Endothelial cell of umbilical vein (primary cell): ENCODE results near the gene DPP6. TPM values are rescaled to one million over a fixed set of nuclear protein-coding genes. Genes with fewer than 3 reads are reported as not detected.

Experiments
- BruUV-seq: library from RNA; stranded (reverse); fragments of 400-500 nt; replicated peaks from 2 replicates; lab custom pipeline; 2021; lab: Mats Ljungman, UMichigan
- CTCF ChIA-PET: fragments of 300-600, 350-600 bp; sonication (Branson Sonifier 250); formaldehyde crosslinking; loops from one replicate; lab custom pipeline; 2021; ENCODE audit warnings: antibody characterized with exemption, inconsistent platforms; lab: Charles Lee
- POLR2A ChIA-PET: fragments of 300-600, 350-600 bp; sonication (Branson Sonifier 250); formaldehyde crosslinking; loops from one replicate; lab custom pipeline; 2021; ENCODE audit warnings: antibody characterized with exemption, inconsistent platforms; lab: Charles Lee
- DNase-seq: peaks from one replicate; pipeline ENCODE4 v3.0.0-alpha.2; 2011; ENCODE audit warnings: low read depth, low spot score
- FAIRE-seq: peaks from 2 replicates; lab custom pipeline; 2011; peaks lifted over from hg19 to GRCh38; lab: Jason Lieb, UNC
- H2AFZ ChIP-seq: 2 replicates; pipeline ENCODE4 v1.6.0; 2012; ENCODE audit warnings: low read depth, low read length, control low read depth, inconsistent platforms
- H3K27ac ChIP-seq: 2 replicates; pipeline ENCODE4 v1.5.1; 2011; ENCODE audit warnings: low read depth, mild to moderate bottlenecking, control low read depth, low read length, moderate library complexity; ENCODE audit not compliant: insufficient read depth
- H3K27me3 ChIP-seq, 2 experiments: 2 replicates each; pipeline versions ENCODE4 v1.6.0 to v1.6.1; 2011; ENCODE audit warnings: low read length in 2 of 2, mixed read lengths in 1 of 2; ENCODE audit not compliant: control insufficient read depth in 2 of 2, insufficient read depth in 2 of 2
- H3K36me3 ChIP-seq, 2 experiments: 2 replicates in 1 of 2; 3 replicates in 1 of 2; pipeline ENCODE4 v1.5.1; 2011; ENCODE audit warnings: low read length in 2 of 2, mild to moderate bottlenecking in 1 of 2, moderate library complexity in 1 of 2; ENCODE audit not compliant: control insufficient read depth in 2 of 2, insufficient read depth in 2 of 2; ENCODE audit errors: extremely low read depth in 1 of 2
- H3K4me1 ChIP-seq: 3 replicates; pipeline ENCODE4 v1.5.1; 2011; ENCODE audit warnings: mild to moderate bottlenecking, low read length; ENCODE audit not compliant: control insufficient read depth, insufficient read depth; ENCODE audit errors: extremely low read depth
- H3K4me2 ChIP-seq: 2 replicates; pipeline ENCODE4 v1.6.1; 2011; ENCODE audit warnings: low read length, control low read depth, mixed read lengths; ENCODE audit not compliant: insufficient read depth
- H3K4me3 ChIP-seq, 3 experiments: fragments of 200-600 bp in 1 of 3; sonication (generic), shearing (Covaris generic) in 1 of 3; replicated peaks in 1 of 3; 2 replicates each; pipeline ENCODE4 v1.5.1; 2011 to 2016; ENCODE audit warnings: control low read depth in 3 of 3, low read length in 3 of 3, mild to moderate bottlenecking in 2 of 3, inconsistent platforms in 1 of 3, low read depth in 1 of 3, moderate library complexity in 1 of 3; ENCODE audit not compliant: insufficient read depth in 1 of 3
- H3K79me2 ChIP-seq: 2 replicates; pipeline ENCODE4 v1.6.0; 2012; ENCODE audit warnings: low read length, inconsistent platforms; ENCODE audit not compliant: control insufficient read depth, insufficient read depth
- H3K9ac ChIP-seq: replicated peaks from 2 replicates; pipeline ENCODE3; 2011; ENCODE audit warnings: low read length, control low read depth; ENCODE audit not compliant: insufficient read depth; ENCODE audit errors: extremely low read depth
- H3K9me1 ChIP-seq: replicated peaks from 3 replicates; pipeline ENCODE4 v1.6.0; 2011; ENCODE audit warnings: mild to moderate bottlenecking, low read length; ENCODE audit not compliant: control insufficient read depth, insufficient read depth; ENCODE audit errors: extremely low read depth
- H3K9me3 ChIP-seq: replicated peaks from 2 replicates; pipeline ENCODE4 v1.5.1; 2012; ENCODE audit warnings: low read length, inconsistent platforms; ENCODE audit not compliant: control insufficient read depth, insufficient read depth
- H4K20me1 ChIP-seq: replicated peaks from 2 replicates; pipeline ENCODE3; 2011; ENCODE audit warnings: mild to moderate bottlenecking, low read length; ENCODE audit not compliant: control insufficient read depth, insufficient read depth; ENCODE audit errors: extremely low read depth
- CTCF ChIP-seq, 2 donors: IDR thresholded peaks; 1 replicate in 1 of 2; 2 replicates in 1 of 2; pipeline ENCODE4 v1.5.1; 2011; ENCODE audit warnings: low read length in 2 of 2, mild to moderate bottlenecking in 2 of 2, moderate library complexity in 2 of 2, control low read depth in 1 of 2, inconsistent platforms in 1 of 2, low read depth in 1 of 2; ENCODE audit not compliant: insufficient read depth in 1 of 2; ENCODE audit errors: extremely low read depth in 1 of 2
- EZH2 ChIP-seq: IDR thresholded peaks from 2 replicates; pipeline ENCODE4 v1.6.1; 2012; ENCODE audit warnings: borderline replicate concordance, low read depth, mild to moderate bottlenecking, moderate library complexity, low read length, inconsistent platforms; ENCODE audit not compliant: severe bottlenecking
- FOS ChIP-seq: IDR thresholded peaks from 2 replicates; pipeline ENCODE4 v1.6.1; 2011; ENCODE audit warnings: mild to moderate bottlenecking, low read length, moderate library complexity, borderline replicate concordance; ENCODE audit not compliant: insufficient read depth
- GATA2 ChIP-seq: IDR thresholded peaks from 2 replicates; pipeline ENCODE4 v1.7.0; 2011; ENCODE audit warnings: low read depth, mild to moderate bottlenecking, moderate library complexity, mixed read lengths, low read length; ENCODE audit not compliant: insufficient read length, insufficient read depth
- POLR2AphosphoS5 ChIP-seq: IDR thresholded peaks from 2 replicates; pipeline ENCODE4 v1.6.1; 2012; ENCODE audit warnings: low read depth, mild to moderate bottlenecking, control low read depth, low read length, moderate library complexity; ENCODE audit not compliant: insufficient read depth
- dilution Hi-C: fragments of 300-500 bp; cut with MboI; formaldehyde crosslinking; loops from one replicate; pipeline ENCODE4 v1.15.0; 2019; ENCODE audit warnings: low sequenced_read_pairs; ENCODE audit not compliant: extremely low pct_ligation_motif_present
- intact Hi-C: fragments of 100-400 bp; cut with micrococcal nuclease; formaldehyde crosslinking; loops from one replicate; pipeline ENCODE4 v1.10.0; 2022
- polyA plus RNA-seq, 4 experiments: library from polyadenylated mRNA; depleted of rRNA in 3 of 4; stranded (reverse) in 3 of 4; unstranded in 1 of 4; fragments of >200 nt; gene quantifications; 2 replicates each; pipeline versions ENCODE4 v1.2.1 to v1.2.3, GENCODE V29; 2011 to 2012; ENCODE audit warnings: missing spikeins in 1 of 4
- total RNA-seq: library from RNA; stranded (reverse); gene quantifications from 2 replicates; pipeline ENCODE4 v1.2.3, GENCODE V29; 2021
- TF ChIP-seq, protein P1 (sequence below): IDR thresholded peaks from 2 replicates; pipeline ENCODE4 v1.6.1; 2011; ENCODE audit not compliant: insufficient read depth, insufficient read length

Gene DPP6
- total and polyA plus RNA-seq, 2 donors (not counting 3 experiments of a cell fraction or from before 2014, with no cell fraction given): not detected

- DNase-seq (no peak), FAIRE-seq (no peak)
- Histone ChIP-seq H4K20me1 (no peaks in the 10 kb centered on the region), H2AFZ (no peak overlapping the region), H3K36me3 (no peaks in the 10 kb centered on the region), H3K27me3 (no peaks in the 10 kb centered on the region), H3K9me3 (no peaks in the 10 kb centered on the region), H3K9ac (no peak overlapping the region), H3K4me2 (no peak overlapping the region), H3K79me2 (no peaks in the 10 kb centered on the region), H3K4me1 (no peaks in the 10 kb centered on the region), H3K4me3 (no peak overlapping the region), H3K27ac (no peak overlapping the region), H3K9me1 (no peaks in the 10 kb centered on the region)
- no TSS peak for BruUV-seq
- TF ChIP-seq GATA2: no peak
- TF ChIP-seq, protein P1, sequence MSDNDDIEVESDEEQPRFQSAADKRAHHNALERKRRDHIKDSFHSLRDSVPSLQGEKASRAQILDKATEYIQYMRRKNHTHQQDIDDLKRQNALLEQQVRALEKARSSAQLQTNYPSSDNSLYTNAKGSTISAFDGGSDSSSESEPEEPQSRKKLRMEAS: no peak
- no peak for TF ChIP-seq EZH2
- ChIA-PET POLR2A (no interaction called here), CTCF (no interaction called here)
- dilution Hi-C loops: no loop called here
- intact Hi-C loops: no loop called here
Observed at GRCh38 chr7:154902600-154903082, 850.4 kb downstream of the DPP6 start.

DNA sequence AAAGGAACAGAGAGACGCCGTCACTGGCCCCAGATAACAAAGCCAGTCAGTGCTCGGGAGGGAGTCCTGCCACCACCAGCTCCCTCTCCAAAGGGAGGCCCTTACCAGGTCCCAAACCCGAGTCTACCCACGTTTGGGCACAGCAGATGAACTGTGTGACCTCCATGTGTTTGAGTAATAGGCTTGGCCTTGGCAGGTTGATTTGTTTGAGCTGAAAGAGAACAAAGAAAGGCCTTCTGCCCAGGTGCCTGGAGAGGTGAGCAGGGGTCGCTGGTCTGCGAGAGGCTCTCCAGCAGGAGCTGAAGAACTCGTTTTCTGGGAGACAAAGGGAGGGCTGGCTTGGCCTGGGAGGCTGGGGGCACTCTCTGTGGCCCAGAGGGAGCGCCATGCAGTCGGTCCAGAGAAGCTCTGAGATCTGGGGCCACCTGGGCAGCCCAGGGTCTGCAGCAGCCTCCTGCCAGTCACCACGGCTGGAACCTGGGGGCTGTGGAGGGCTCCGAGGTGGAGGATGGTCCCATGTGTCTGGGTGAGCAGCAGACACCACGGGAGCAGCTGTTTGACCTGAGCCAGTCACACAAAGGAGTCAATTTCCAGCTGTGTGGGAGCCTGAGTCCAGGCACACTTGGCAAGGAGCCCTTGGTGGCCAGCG lies 851.0 kb downstream of the DPP6 start:
- Histone ChIP-seq H3K4me1 (no peaks in the 10 kb centered on the region), H3K9ac (no peak overlapping the region), H3K9me3 (no peaks in the 10 kb centered on the region), H3K9me1 (no peaks in the 10 kb centered on the region), H4K20me1 (no peaks in the 10 kb centered on the region), H3K36me3 (no peaks in the 10 kb centered on the region), H3K27ac (no peak overlapping the region), H2AFZ (no peak overlapping the region), H3K4me2 (no peak overlapping the region), H3K4me3 (no peak overlapping the region), H3K27me3 (no peaks in the 10 kb centered on the region), H3K79me2 (no peaks in the 10 kb centered on the region)
- TF ChIP-seq, protein P1: no peak
- TF ChIP-seq POLR2AphosphoS5 (no peak), EZH2 (no peak), CTCF (IDR thresholded peaks at IDR 0.05; ENCODE audit: extremely low read depth in 1 of 2, insufficient read depth in 1 of 2, low read depth in 1 of 2, low read length in 2 of 2) (no peak), FOS (no peak)
- DNase-seq (no peak), FAIRE-seq (no peak)
- dilution Hi-C loops: no loop called here
- POLR2A ChIA-PET: no interaction called here
- CTCF ChIA-PET: interaction anchor here (1.3 kb wide), 1 partner anchor 11 kb away, joined by 3 read pairs; no protein-coding TSS in a partner anchor
- BruUV-seq: no TSS peak
- intact Hi-C loops: no loop called here
